DND-41 (cell line): ENCODE data around the gene PPP6R2.

ENCODE experiments used
- CTCF ChIP-seq: IDR thresholded peaks from 2 replicates; pipeline ENCODE4 v1.5.1; 2012; ENCODE audit warnings: borderline replicate concordance, low read length, moderate library complexity, mild to moderate bottlenecking; ENCODE audit not compliant: poor library complexity, severe bottlenecking; ENCODE audit errors: extremely low read depth
- EZH2 ChIP-seq: IDR thresholded peaks from 3 replicates; pipeline ENCODE4 v1.6.1; 2012; ENCODE audit warnings: borderline replicate concordance, low read depth, mild to moderate bottlenecking, moderate library complexity, low read length, inconsistent platforms; ENCODE audit not compliant: severe bottlenecking

DNA sequence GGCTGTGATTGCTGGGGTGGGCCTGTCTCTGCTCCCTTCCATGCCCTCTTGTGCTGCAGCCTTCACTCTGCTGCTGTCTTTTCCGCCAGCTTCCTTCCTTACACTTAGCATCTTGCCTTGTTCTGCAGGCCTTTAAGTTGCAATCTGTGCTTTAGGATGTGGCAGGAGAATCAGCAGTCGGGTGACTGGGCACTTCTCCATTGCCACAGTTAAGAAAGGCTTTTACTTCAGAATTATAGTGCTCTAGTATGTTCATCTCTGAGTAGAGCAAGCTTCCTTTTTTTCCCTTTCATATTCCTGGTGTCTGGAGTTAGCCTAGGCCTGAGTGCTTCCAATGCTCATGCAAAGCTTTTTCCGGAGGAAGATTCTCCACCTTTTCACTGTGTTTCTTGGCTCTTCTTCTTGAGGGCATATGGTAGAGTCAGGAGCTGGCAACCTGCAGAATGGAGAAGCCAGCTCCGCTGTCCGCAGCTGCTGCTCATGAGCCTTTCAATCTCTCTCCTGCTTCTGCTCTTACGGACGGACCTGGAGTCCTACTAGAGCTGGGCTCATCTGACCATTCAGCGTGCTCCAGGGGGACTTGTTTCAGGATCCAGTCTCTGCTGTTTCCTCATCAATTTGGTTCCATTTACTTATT lies 20.2 kb downstream of the PPP6R2 start:
- TF ChIP-seq CTCF = no peak
- TF ChIP-seq EZH2 = no peak
